Neural cell (in vitro differentiated cells): Measurements from ENCODE around the gene JAKMIP3.

Experiments used
- POLR2AphosphoS5 ChIP-seq: IDR thresholded peaks from 2 replicates; pipeline ENCODE4 v1.6.1; 2012
- SMC3 ChIP-seq: fragments of 450-650 bp; conservative IDR thresholded peaks from 2 replicates; pipeline ENCODE4 v1.6.1; 2014; ENCODE audit warnings: antibody characterized with exemption, mild to moderate bottlenecking, moderate library complexity; ENCODE audit not compliant: poor library complexity

GRCh38 chr10:132055616-132056015 lies 10.1 kb upstream of the JAKMIP3 start:
- TF ChIP-seq SMC3 (no peak), POLR2AphosphoS5 (no peak)
